ENCODE measurements around the gene LINGO1.

Gene LINGO1

GRCh38 chr15:77607894-77608261 lies 24.8 kb downstream of the LINGO1 start:
- no peak overlapping the region for H3K27ac ChIP-seq
- TF ChIP-seq ZFX (IDR thresholded peaks at IDR 0.05; ENCODE audit: borderline replicate concordance) = no peak
- no peak for TF ChIP-seq CTCF (IDR thresholded peaks at IDR 0.05)

GRCh38 chr15:77607111-77607893 lies 25.4 kb downstream of the LINGO1 start:
- TF ChIP-seq CTCF (IDR thresholded peaks at IDR 0.05) (no peak), ZFX (IDR thresholded peaks at IDR 0.05; ENCODE audit: borderline replicate concordance) (no peak)
- no peak overlapping the region for H3K27ac ChIP-seq

- no peak overlapping the region for H3K27ac ChIP-seq
Observed at GRCh38 chr15:77606142-77607034, 26.3 kb downstream of the LINGO1 start.

GRCh38 chr15:77605547-77605946 lies 27.2 kb downstream of the LINGO1 start:
- TF ChIP-seq ZFX (IDR thresholded peaks at IDR 0.05; ENCODE audit: borderline replicate concordance) = no peak
- no peak for TF ChIP-seq CTCF (IDR thresholded peaks at IDR 0.05)
- no peak overlapping the region for H3K27ac ChIP-seq

More at GRCh38 chr15:77606142-77607034, 26.3 kb downstream of the LINGO1 start:
- no peak for TF ChIP-seq ZFX (IDR thresholded peaks at IDR 0.05; ENCODE audit: borderline replicate concordance)
- no peak for TF ChIP-seq CTCF (IDR thresholded peaks at IDR 0.05)

GRCh38 chr15:77604973-77605372 lies 27.7 kb downstream of the LINGO1 start:
- no peak overlapping the region for H3K27ac ChIP-seq
- TF ChIP-seq CTCF (IDR thresholded peaks at IDR 0.05) (no peak), ZFX (IDR thresholded peaks at IDR 0.05; ENCODE audit: borderline replicate concordance) (no peak)

GRCh38 chr15:77603611-77604336 lies 28.9 kb downstream of the LINGO1 start:
- TF ChIP-seq CTCF (IDR thresholded peaks at IDR 0.05) (no peak), ZFX (IDR thresholded peaks at IDR 0.05; ENCODE audit: borderline replicate concordance) (no peak)
- H3K27ac ChIP-seq = no peak overlapping the region

Data from 22Rv1 (cell line).